ENCODE data around the gene RFX4. TPM values are rescaled to one million over a fixed set of nuclear protein-coding genes. Genes with fewer than 3 reads are reported as not detected.
"Not testable (repeated sequence)": the region's sequence is repeated elsewhere in the genome, so short reads cannot be mapped to it uniquely, and the experiment has no call there.

RFX4 gene
- total RNA-seq, 1 donor from 2014 or later, result not detected

GRCh38 chr12:106724116-106724515 is 141.3 kb downstream of the RFX4 start:
- no peaks in the 10 kb centered on the region for H3K9me3 Mint-ChIP-seq
- no peaks in the 10 kb centered on the region for H3K4me1 Mint-ChIP-seq
- H3K27ac Mint-ChIP-seq, result no peak overlapping the region
- no peak for TF ChIP-seq CTCF (IDR thresholded peaks at IDR 0.05; ENCODE audit: unreplicated experiment)
- DNase-seq (ENCODE audit: low spot score in 2 of 2, unreplicated experiment in 2 of 2), result no peak
- no peaks in the 10 kb centered on the region for H3K36me3 Mint-ChIP-seq
- H3K4me3 Mint-ChIP-seq, result no peak overlapping the region
- H3K27me3 Mint-ChIP-seq (ENCODE audit: low read depth), result peaks cover 16% of the 10 kb centered on the region

GRCh38 chr12:106724934-106725333 is 142.1 kb downstream of the RFX4 start:
- H3K36me3 Mint-ChIP-seq, result no peaks in the 10 kb centered on the region
- H3K27me3 Mint-ChIP-seq (ENCODE audit: low read depth), result peaks cover 16% of the 10 kb centered on the region
- no peak for TF ChIP-seq CTCF (IDR thresholded peaks at IDR 0.05; ENCODE audit: unreplicated experiment)

GRCh38 chr12:106726603-106727202 is 143.9 kb downstream of the RFX4 start:
- H3K27ac Mint-ChIP-seq; H3K27me3 Mint-ChIP-seq (ENCODE audit: low read depth); H3K9me3 Mint-ChIP-seq; H3K36me3 Mint-ChIP-seq; DNase-seq (ENCODE audit: low spot score in 2 of 2, unreplicated experiment in 2 of 2); H3K4me1 Mint-ChIP-seq; H3K4me3 Mint-ChIP-seq: not testable (repeated sequence)

More at GRCh38 chr12:106724934-106725333, 142.1 kb downstream of the RFX4 start:
- no peak for DNase-seq (ENCODE audit: low spot score in 2 of 2, unreplicated experiment in 2 of 2)
- H3K4me1 Mint-ChIP-seq, result no peaks in the 10 kb centered on the region
- no peaks in the 10 kb centered on the region for H3K9me3 Mint-ChIP-seq
- H3K27ac Mint-ChIP-seq, result no peak overlapping the region
- no peak overlapping the region for H3K4me3 Mint-ChIP-seq

- H3K4me1 Mint-ChIP-seq, result no peaks in the 10 kb centered on the region
- TF ChIP-seq CTCF (IDR thresholded peaks at IDR 0.05; ENCODE audit: unreplicated experiment), result no peak
- DNase-seq (ENCODE audit: low spot score in 2 of 2, unreplicated experiment in 2 of 2), result no peak
- H3K27ac Mint-ChIP-seq, result no peak overlapping the region
- H3K4me3 Mint-ChIP-seq, result no peak overlapping the region
- H3K27me3 Mint-ChIP-seq (ENCODE audit: low read depth), result peaks cover 6% of the 10 kb centered on the region
- H3K36me3 Mint-ChIP-seq, result no peaks in the 10 kb centered on the region
- H3K9me3 Mint-ChIP-seq, result no peaks in the 10 kb centered on the region
These were observed 146.8 kb downstream of the RFX4 start for GRCh38 chr12:106729611-106730010.

- Mint-ChIP-seq H3K4me3 (no peak overlapping the region), H3K9me3 (no peaks in the 10 kb centered on the region), H3K4me1 (no peaks in the 10 kb centered on the region), H3K27ac (no peak overlapping the region), H3K27me3 (ENCODE audit: low read depth) (peaks cover 12% of the 10 kb centered on the region), H3K36me3 (no peaks in the 10 kb centered on the region)
- no peak for TF ChIP-seq CTCF (IDR thresholded peaks at IDR 0.05; ENCODE audit: unreplicated experiment)
- no peak for DNase-seq (ENCODE audit: low spot score in 2 of 2, unreplicated experiment in 2 of 2)
These were observed 150.1 kb downstream of the RFX4 start for GRCh38 chr12:106732890-106733289.

- H3K27ac Mint-ChIP-seq, result no peak overlapping the region
- H3K4me1 Mint-ChIP-seq, result no peaks in the 10 kb centered on the region
- no peaks in the 10 kb centered on the region for H3K9me3 Mint-ChIP-seq
- no peak for TF ChIP-seq CTCF (IDR thresholded peaks at IDR 0.05; ENCODE audit: unreplicated experiment)
- no peak for DNase-seq (ENCODE audit: low spot score in 2 of 2, unreplicated experiment in 2 of 2)
- no peak overlapping the region for H3K4me3 Mint-ChIP-seq
- H3K36me3 Mint-ChIP-seq, result no peaks in the 10 kb centered on the region
- peaks cover 12% of the 10 kb centered on the region for H3K27me3 Mint-ChIP-seq (ENCODE audit: low read depth)
These were observed 150.9 kb downstream of the RFX4 start for GRCh38 chr12:106733660-106734059.

Data from mesothelial cell of epicardium (in vitro differentiated cells).